HEK293 (cell line): ENCODE results near the gene BACH2.
A peak's percentile ranks its signal among the peaks of the same experiment; 100 is the strongest.

Source experiments
- FEZF1 ChIP-seq: fragments of 450-650 bp; formaldehyde crosslinking; IDR thresholded peaks from 2 replicates; pipeline ENCODE4 v1.5.1; 2016; ENCODE audit warnings: missing biosample characterization, missing genetic modification characterization
- MZF1 ChIP-seq: fragments of 450-650 bp; formaldehyde crosslinking; IDR thresholded peaks from 2 replicates; pipeline ENCODE4 v1.5.1; 2017; ENCODE audit warnings: missing biosample characterization, missing genetic modification characterization, borderline replicate concordance
- OVOL3 ChIP-seq: fragments of 450-650 bp; formaldehyde crosslinking; IDR thresholded peaks from 2 replicates; pipeline ENCODE4 v1.5.1; 2016; ENCODE audit warnings: missing biosample characterization, missing genetic modification characterization
- REPIN1 ChIP-seq: fragments of 450-650 bp; formaldehyde crosslinking; IDR thresholded peaks from 2 replicates; pipeline ENCODE4 v1.5.1; 2017; ENCODE audit warnings: missing biosample characterization, missing genetic modification characterization, low read depth
- YY1 ChIP-seq: fragments of 450-650 bp; formaldehyde crosslinking; IDR thresholded peaks from 2 replicates; pipeline ENCODE4 v1.5.1; 2018; ENCODE audit warnings: missing biosample characterization, missing genetic modification characterization
- ZBTB21 ChIP-seq: fragments of 450-650 bp; formaldehyde crosslinking; IDR thresholded peaks from 2 replicates; pipeline ENCODE4 v1.5.1; 2017; ENCODE audit warnings: missing biosample characterization, missing genetic modification characterization
- ZBTB48 ChIP-seq: fragments of 450-650 bp; formaldehyde crosslinking; IDR thresholded peaks from 2 replicates; pipeline ENCODE4 v1.5.1; 2016; ENCODE audit warnings: missing biosample characterization, missing genetic modification characterization
- ZBTB8A ChIP-seq: fragments of 450-650 bp; formaldehyde crosslinking; IDR thresholded peaks from 2 replicates; pipeline ENCODE4 v1.5.1; 2016; ENCODE audit warnings: missing biosample characterization, missing genetic modification characterization
- ZFP69B ChIP-seq: fragments of 450-650 bp; formaldehyde crosslinking; IDR thresholded peaks from 2 replicates; pipeline ENCODE4 v1.5.1; 2016; ENCODE audit warnings: missing biosample characterization, missing genetic modification characterization
- ZNF133 ChIP-seq: fragments of 450-650 bp; formaldehyde crosslinking; IDR thresholded peaks from 2 replicates; pipeline ENCODE4 v1.5.1; 2016; ENCODE audit warnings: missing biosample characterization, missing genetic modification characterization
- ZNF157 ChIP-seq: fragments of 450-650 bp; formaldehyde crosslinking; IDR thresholded peaks from 2 replicates; pipeline ENCODE4 v1.5.1; 2016; ENCODE audit warnings: missing biosample characterization, missing genetic modification characterization
- ZNF324 ChIP-seq: fragments of 450-650 bp; formaldehyde crosslinking; IDR thresholded peaks from 2 replicates; pipeline ENCODE4 v1.5.1; 2016; ENCODE audit warnings: missing biosample characterization, missing genetic modification characterization
- ZNF350 ChIP-seq: fragments of 450-650 bp; formaldehyde crosslinking; IDR thresholded peaks from 2 replicates; pipeline ENCODE4 v1.5.0; 2017; ENCODE audit warnings: missing biosample characterization, mild to moderate bottlenecking, missing genetic modification characterization
- ZNF354C ChIP-seq: fragments of 450-650 bp; formaldehyde crosslinking; IDR thresholded peaks from 2 replicates; pipeline ENCODE4 v1.5.1; 2016; ENCODE audit warnings: missing biosample characterization, missing genetic modification characterization, low read depth, borderline replicate concordance
- ZNF391 ChIP-seq: fragments of 450-650 bp; formaldehyde crosslinking; IDR thresholded peaks from 2 replicates; pipeline ENCODE4 v1.5.1; 2016; ENCODE audit warnings: low read depth, missing biosample characterization, missing genetic modification characterization, borderline replicate concordance
- ZNF473 ChIP-seq: fragments of 450-650 bp; formaldehyde crosslinking; IDR thresholded peaks from 2 replicates; pipeline ENCODE4 v1.5.1; 2017; ENCODE audit warnings: missing biosample characterization, missing genetic modification characterization
- ZNF518A ChIP-seq: fragments of 450-650 bp; formaldehyde crosslinking; conservative IDR thresholded peaks from 2 replicates; pipeline ENCODE4 v1.5.1; 2016; ENCODE audit warnings: low read depth, missing biosample characterization, missing genetic modification characterization
- ZNF530 ChIP-seq: fragments of 450-650 bp; formaldehyde crosslinking; IDR thresholded peaks from 2 replicates; pipeline ENCODE4 v1.5.1; 2016; ENCODE audit warnings: low read depth, missing biosample characterization, missing genetic modification characterization
- ZNF596 ChIP-seq: fragments of 450-650 bp; IDR thresholded peaks from 2 replicates; pipeline ENCODE4 v1.5.0; 2018; ENCODE audit warnings: missing biosample characterization, mild to moderate bottlenecking, missing genetic modification characterization, moderate library complexity
- ZNF660 ChIP-seq: fragments of 450-650 bp; IDR thresholded peaks from 2 replicates; pipeline ENCODE4 v1.5.1; 2018; ENCODE audit warnings: missing biosample characterization, mild to moderate bottlenecking, missing genetic modification characterization
- ZNF664 ChIP-seq: fragments of 450-650 bp; formaldehyde crosslinking; IDR thresholded peaks from 2 replicates; pipeline ENCODE4 v1.5.1; 2016; ENCODE audit warnings: missing biosample characterization, missing genetic modification characterization
- ZNF777 ChIP-seq: fragments of 450-650 bp; formaldehyde crosslinking; IDR thresholded peaks from 2 replicates; pipeline ENCODE4 v1.5.1; 2017; ENCODE audit warnings: missing biosample characterization, missing genetic modification characterization, borderline replicate concordance
- ZNF785 ChIP-seq: fragments of 450-650 bp; formaldehyde crosslinking; IDR thresholded peaks from 2 replicates; pipeline ENCODE4 v1.5.1; 2016; ENCODE audit warnings: missing biosample characterization, missing genetic modification characterization
- ZNF791 ChIP-seq: fragments of 450-650 bp; formaldehyde crosslinking; IDR thresholded peaks from 2 replicates; pipeline ENCODE4 v1.5.1; 2016; ENCODE audit warnings: missing biosample characterization, missing genetic modification characterization
- ZNF843 ChIP-seq: fragments of 450-650 bp; formaldehyde crosslinking; IDR thresholded peaks from 2 replicates; pipeline ENCODE4 v1.5.1; 2016; ENCODE audit warnings: missing biosample characterization, missing genetic modification characterization
- ZSCAN23 ChIP-seq: fragments of 450-650 bp; formaldehyde crosslinking; IDR thresholded peaks from 2 replicates; pipeline ENCODE4 v1.5.1; 2016; ENCODE audit warnings: missing biosample characterization, missing genetic modification characterization
- ZSCAN30 ChIP-seq: fragments of 450-650 bp; IDR thresholded peaks from 2 replicates; pipeline ENCODE4 v1.5.1; 2018; ENCODE audit warnings: missing biosample characterization, mild to moderate bottlenecking, missing genetic modification characterization, moderate library complexity
- TF ChIP-seq, protein P1 (sequence below): fragments of 450-650 bp; formaldehyde crosslinking; IDR thresholded peaks from 2 replicates; pipeline ENCODE4 v1.5.1; 2017; ENCODE audit warnings: missing biosample characterization, missing genetic modification characterization
- TF ChIP-seq, protein P2 (sequence below): sonication (generic); formaldehyde crosslinking; IDR thresholded peaks from 2 replicates; pipeline ENCODE4 v1.8.1; 2022; ENCODE audit warnings: mild to moderate bottlenecking, moderate library complexity, missing genetic modification reagents
- TF ChIP-seq, protein P3 (sequence below): fragments of 450-650 bp; formaldehyde crosslinking; IDR thresholded peaks from 2 replicates; pipeline ENCODE4 v1.5.1; 2016; ENCODE audit warnings: missing biosample characterization, missing genetic modification characterization

BACH2 gene

GRCh38 chr6:90219209-90219985 lies 77.2 kb downstream of the BACH2 start (continued):
- 0 out of 2 replicates have a peak, but pooled peaks have one; percentile 40 for TF ChIP-seq ZNF518A (tag by site-specific recombination)
- TF ChIP-seq OVOL3 (tag by site-specific recombination), result 0 out of 2 replicates have a peak, but pooled peaks have one; percentile 13
- TF ChIP-seq FEZF1 (tag by site-specific recombination), result peak; percentile 82
- TF ChIP-seq ZSCAN30, result no peak
- TF ChIP-seq ZNF596, result peak; percentile 26; the same call in 1 of the 2 replicates
- TF ChIP-seq ZNF777, result no peak
- peak; percentile 93 for TF ChIP-seq ZNF391 (tag by site-specific recombination)
- no peak for TF ChIP-seq ZNF530
- TF ChIP-seq ZNF350 (tag by site-specific recombination), result no peak
- peak; percentile 56; the same call in 1 of the 2 replicates for TF ChIP-seq ZNF843
- peak; percentile 24; the same call in 1 of the 2 replicates for TF ChIP-seq MZF1 (tag by site-specific recombination)
- TF ChIP-seq ZFP69B (tag by site-specific recombination), result peak; percentile 83
- peak; percentile 38; the same call in 1 of the 2 replicates for TF ChIP-seq YY1 (tag by site-specific recombination)
- peak; percentile 85 for TF ChIP-seq ZNF324
- peak; percentile 72; the same call in 1 of the 2 replicates for TF ChIP-seq ZNF660
- TF ChIP-seq, protein P1, sequence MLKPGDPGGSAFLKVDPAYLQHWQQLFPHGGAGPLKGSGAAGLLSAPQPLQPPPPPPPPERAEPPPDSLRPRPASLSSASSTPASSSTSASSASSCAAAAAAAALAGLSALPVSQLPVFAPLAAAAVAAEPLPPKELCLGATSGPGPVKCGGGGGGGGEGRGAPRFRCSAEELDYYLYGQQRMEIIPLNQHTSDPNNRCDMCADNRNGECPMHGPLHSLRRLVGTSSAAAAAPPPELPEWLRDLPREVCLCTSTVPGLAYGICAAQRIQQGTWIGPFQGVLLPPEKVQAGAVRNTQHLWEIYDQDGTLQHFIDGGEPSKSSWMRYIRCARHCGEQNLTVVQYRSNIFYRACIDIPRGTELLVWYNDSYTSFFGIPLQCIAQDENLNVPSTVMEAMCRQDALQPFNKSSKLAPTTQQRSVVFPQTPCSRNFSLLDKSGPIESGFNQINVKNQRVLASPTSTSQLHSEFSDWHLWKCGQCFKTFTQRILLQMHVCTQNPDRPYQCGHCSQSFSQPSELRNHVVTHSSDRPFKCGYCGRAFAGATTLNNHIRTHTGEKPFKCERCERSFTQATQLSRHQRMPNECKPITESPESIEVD (tag by site-specific recombination), result peak; percentile 84
- TF ChIP-seq ZNF473, result no peak
- TF ChIP-seq, protein P2, sequence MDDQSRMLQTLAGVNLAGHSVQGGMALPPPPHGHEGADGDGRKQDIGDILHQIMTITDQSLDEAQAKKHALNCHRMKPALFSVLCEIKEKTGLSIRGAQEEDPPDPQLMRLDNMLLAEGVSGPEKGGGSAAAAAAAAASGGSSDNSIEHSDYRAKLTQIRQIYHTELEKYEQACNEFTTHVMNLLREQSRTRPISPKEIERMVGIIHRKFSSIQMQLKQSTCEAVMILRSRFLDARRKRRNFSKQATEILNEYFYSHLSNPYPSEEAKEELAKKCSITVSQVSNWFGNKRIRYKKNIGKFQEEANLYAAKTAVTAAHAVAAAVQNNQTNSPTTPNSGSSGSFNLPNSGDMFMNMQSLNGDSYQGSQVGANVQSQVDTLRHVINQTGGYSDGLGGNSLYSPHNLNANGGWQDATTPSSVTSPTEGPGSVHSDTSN (CRISPR knock-in tag), result no peak
- peak; percentile 97 for TF ChIP-seq ZBTB21 (tag by site-specific recombination)
- no peak for TF ChIP-seq ZNF791 (tag by site-specific recombination)
- 0 out of 2 replicates have a peak, but pooled peaks have one; percentile 25 for TF ChIP-seq ZNF133 (tag by site-specific recombination)
- peak; percentile 74; the same call in 1 of the 2 replicates for TF ChIP-seq ZSCAN23 (tag by site-specific recombination)
- TF ChIP-seq ZBTB8A (tag by site-specific recombination), result peak; percentile 54; the same call in 1 of the 2 replicates
- TF ChIP-seq, protein P3, sequence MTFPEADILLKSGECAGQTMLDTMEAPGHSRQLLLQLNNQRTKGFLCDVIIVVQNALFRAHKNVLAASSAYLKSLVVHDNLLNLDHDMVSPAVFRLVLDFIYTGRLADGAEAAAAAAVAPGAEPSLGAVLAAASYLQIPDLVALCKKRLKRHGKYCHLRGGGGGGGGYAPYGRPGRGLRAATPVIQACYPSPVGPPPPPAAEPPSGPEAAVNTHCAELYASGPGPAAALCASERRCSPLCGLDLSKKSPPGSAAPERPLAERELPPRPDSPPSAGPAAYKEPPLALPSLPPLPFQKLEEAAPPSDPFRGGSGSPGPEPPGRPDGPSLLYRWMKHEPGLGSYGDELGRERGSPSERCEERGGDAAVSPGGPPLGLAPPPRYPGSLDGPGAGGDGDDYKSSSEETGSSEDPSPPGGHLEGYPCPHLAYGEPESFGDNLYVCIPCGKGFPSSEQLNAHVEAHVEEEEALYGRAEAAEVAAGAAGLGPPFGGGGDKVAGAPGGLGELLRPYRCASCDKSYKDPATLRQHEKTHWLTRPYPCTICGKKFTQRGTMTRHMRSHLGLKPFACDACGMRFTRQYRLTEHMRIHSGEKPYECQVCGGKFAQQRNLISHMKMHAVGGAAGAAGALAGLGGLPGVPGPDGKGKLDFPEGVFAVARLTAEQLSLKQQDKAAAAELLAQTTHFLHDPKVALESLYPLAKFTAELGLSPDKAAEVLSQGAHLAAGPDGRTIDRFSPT, result peak; percentile 91
- TF ChIP-seq REPIN1 (tag by site-specific recombination), result 0 out of 2 replicates have a peak, but pooled peaks have one; percentile 73
- TF ChIP-seq ZBTB48 (tag by site-specific recombination), result 0 out of 2 replicates have a peak, but pooled peaks have one; percentile 46
- 0 out of 2 replicates have a peak, but pooled peaks have one; percentile 24 for TF ChIP-seq ZNF157 (tag by site-specific recombination)
- TF ChIP-seq ZNF664 (tag by site-specific recombination), result no peak
- no peak for TF ChIP-seq ZNF785 (tag by site-specific recombination)
- TF ChIP-seq ZNF354C (tag by site-specific recombination), result no peak
